ENCODE data around the gene CD44.

GRCh38 chr11:35214226-35214770, 75.3 kb downstream of the CD44 start:
- TF ChIP-seq, protein P1, sequence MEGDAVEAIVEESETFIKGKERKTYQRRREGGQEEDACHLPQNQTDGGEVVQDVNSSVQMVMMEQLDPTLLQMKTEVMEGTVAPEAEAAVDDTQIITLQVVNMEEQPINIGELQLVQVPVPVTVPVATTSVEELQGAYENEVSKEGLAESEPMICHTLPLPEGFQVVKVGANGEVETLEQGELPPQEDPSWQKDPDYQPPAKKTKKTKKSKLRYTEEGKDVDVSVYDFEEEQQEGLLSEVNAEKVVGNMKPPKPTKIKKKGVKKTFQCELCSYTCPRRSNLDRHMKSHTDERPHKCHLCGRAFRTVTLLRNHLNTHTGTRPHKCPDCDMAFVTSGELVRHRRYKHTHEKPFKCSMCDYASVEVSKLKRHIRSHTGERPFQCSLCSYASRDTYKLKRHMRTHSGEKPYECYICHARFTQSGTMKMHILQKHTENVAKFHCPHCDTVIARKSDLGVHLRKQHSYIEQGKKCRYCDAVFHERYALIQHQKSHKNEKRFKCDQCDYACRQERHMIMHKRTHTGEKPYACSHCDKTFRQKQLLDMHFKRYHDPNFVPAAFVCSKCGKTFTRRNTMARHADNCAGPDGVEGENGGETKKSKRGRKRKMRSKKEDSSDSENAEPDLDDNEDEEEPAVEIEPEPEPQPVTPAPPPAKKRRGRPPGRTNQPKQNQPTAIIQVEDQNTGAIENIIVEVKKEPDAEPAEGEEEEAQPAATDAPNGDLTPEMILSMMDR (IDR thresholded peaks at IDR 0.05; ENCODE audit: borderline replicate concordance, extremely low read depth, low read length, poor library complexity, severe bottlenecking) = no peak
- TF ChIP-seq EZH2 (IDR thresholded peaks at IDR 0.05; ENCODE audit: borderline replicate concordance, low read depth, low read length, severe bottlenecking) = no peak

Data from DND-41 (cell line).